Mesothelial cell of epicardium (in vitro differentiated cells): ENCODE data around the gene B3GAT1. TPM values are rescaled to one million over a fixed set of nuclear protein-coding genes. Genes with fewer than 3 reads are reported as not detected.

Source experiments
- DNase-seq, 2 experiments: peaks; one replicate each; pipeline ENCODE4 v3.0.0; 2021; ENCODE audit warnings: low spot score in 2 of 2; ENCODE audit not compliant: unreplicated experiment in 2 of 2
- H3K27ac Mint-ChIP-seq: 2 replicates; pipeline ENCODE4 v1.8.0; 2021; ENCODE audit warnings: mixed read lengths
- H3K27me3 Mint-ChIP-seq: 2 replicates; pipeline ENCODE4 v1.8.0; 2021; ENCODE audit warnings: low read depth, mixed read lengths
- H3K36me3 Mint-ChIP-seq: 2 replicates; pipeline ENCODE4 v1.8.0; 2021; ENCODE audit warnings: mixed read lengths
- H3K4me1 Mint-ChIP-seq: 2 replicates; pipeline ENCODE4 v1.8.0; 2021; ENCODE audit warnings: mixed read lengths
- H3K4me3 Mint-ChIP-seq: 2 replicates; pipeline ENCODE4 v1.8.0; 2021; ENCODE audit warnings: mild to moderate bottlenecking, moderate library complexity, mixed read lengths
- H3K9me3 Mint-ChIP-seq: 2 replicates; pipeline ENCODE4 v1.8.0; 2021; ENCODE audit warnings: mixed read lengths
- total RNA-seq: library from RNA; stranded (reverse); gene quantifications from 3 replicates; pipeline ENCODE4 v1.2.1, GENCODE V29; 2021
- TF ChIP-seq, protein P1 (sequence below): fragments of 200-600 bp; sonication (generic); IDR thresholded peaks from one replicate; pipeline ENCODE4 v1.5.0; 2021; ENCODE audit warnings: antibody characterized with exemption; ENCODE audit not compliant: unreplicated experiment

Gene B3GAT1
- total RNA-seq, 1 donor from 2014 or later, result 1.5 TPM

DNA sequence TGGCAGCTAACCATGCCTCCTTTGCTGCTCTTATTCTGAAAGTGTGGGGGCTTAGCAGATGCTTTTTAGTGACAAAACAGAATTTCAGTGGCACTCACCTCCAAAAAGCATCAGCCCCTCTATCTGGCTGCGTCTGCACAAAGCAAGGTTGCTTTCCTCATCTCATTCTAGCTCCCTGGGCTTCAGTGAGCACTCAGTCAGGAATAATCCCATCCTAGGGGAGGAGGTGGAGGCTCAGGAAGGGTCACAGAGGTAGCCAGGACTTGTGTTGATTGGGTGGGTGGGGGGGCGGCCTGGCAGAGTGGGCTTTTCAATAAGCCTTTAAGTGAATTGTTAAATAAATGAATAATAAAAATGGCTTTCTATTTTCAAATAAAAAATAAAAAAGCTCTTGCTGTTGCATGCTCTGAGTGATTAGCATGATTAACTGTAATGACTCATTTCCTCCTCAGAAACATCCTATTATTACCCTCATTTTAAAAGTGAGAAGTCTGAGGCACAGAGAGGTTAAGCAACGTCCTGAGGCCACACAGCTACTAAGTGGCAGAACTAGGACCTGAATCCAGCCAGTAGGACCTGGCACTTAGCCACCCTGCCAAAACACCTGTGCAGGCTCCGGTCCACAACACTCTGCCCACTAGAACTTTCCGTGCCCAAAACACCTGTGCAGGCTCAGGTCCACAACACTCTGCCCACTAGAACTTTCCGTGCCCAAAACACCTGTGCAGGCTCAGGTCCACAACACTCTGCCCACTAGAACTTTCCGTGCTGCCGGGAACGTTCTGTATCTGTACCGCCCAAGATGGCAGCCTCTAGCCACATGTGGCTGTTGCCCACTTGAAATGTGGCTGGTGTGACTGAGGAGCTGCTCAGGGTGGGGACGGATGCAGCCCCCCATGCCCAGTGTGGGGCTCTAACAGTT, 5.5 kb downstream of the B3GAT1 start:
- TF ChIP-seq, protein P1, sequence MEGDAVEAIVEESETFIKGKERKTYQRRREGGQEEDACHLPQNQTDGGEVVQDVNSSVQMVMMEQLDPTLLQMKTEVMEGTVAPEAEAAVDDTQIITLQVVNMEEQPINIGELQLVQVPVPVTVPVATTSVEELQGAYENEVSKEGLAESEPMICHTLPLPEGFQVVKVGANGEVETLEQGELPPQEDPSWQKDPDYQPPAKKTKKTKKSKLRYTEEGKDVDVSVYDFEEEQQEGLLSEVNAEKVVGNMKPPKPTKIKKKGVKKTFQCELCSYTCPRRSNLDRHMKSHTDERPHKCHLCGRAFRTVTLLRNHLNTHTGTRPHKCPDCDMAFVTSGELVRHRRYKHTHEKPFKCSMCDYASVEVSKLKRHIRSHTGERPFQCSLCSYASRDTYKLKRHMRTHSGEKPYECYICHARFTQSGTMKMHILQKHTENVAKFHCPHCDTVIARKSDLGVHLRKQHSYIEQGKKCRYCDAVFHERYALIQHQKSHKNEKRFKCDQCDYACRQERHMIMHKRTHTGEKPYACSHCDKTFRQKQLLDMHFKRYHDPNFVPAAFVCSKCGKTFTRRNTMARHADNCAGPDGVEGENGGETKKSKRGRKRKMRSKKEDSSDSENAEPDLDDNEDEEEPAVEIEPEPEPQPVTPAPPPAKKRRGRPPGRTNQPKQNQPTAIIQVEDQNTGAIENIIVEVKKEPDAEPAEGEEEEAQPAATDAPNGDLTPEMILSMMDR, result no peak
- no peak for DNase-seq
- Mint-ChIP-seq H3K27me3 (peaks cover 60% of the 10 kb centered on the region), H3K4me1 (no peaks in the 10 kb centered on the region), H3K4me3 (no peak overlapping the region), H3K27ac (no peak overlapping the region), H3K36me3 (no peaks in the 10 kb centered on the region), H3K9me3 (no peaks in the 10 kb centered on the region)

DNA sequence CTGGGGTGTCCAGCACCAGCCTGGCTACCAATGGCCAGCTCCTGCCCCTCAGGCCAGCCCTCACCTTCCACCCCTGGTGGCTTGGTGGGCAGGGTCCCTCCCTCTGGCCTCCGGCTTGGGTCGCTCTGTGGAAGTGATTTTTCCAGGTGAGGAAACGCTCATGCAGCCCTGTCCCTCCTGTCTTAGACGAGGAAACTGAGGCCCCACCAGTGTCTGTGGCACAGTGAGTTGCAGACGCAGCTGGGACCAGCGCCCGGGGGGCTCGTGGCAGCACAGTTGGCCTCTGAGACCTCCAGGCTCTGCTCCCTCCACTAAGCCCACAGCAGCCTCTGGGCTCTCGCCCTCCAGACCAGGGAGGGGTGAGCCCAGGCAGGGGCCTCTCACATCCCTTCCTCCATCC, 6.2 kb downstream of the B3GAT1 start:
- no peaks in the 10 kb centered on the region for H3K4me1 Mint-ChIP-seq
- H3K36me3 Mint-ChIP-seq, result no peaks in the 10 kb centered on the region
- DNase-seq, result no peak
- peaks cover 4% of the 10 kb centered on the region for H3K9me3 Mint-ChIP-seq
- peaks cover 59% of the 10 kb centered on the region for H3K27me3 Mint-ChIP-seq
- H3K27ac Mint-ChIP-seq, result no peak overlapping the region
- no peak overlapping the region for H3K4me3 Mint-ChIP-seq
- TF ChIP-seq, protein P1, result no peak

DNA sequence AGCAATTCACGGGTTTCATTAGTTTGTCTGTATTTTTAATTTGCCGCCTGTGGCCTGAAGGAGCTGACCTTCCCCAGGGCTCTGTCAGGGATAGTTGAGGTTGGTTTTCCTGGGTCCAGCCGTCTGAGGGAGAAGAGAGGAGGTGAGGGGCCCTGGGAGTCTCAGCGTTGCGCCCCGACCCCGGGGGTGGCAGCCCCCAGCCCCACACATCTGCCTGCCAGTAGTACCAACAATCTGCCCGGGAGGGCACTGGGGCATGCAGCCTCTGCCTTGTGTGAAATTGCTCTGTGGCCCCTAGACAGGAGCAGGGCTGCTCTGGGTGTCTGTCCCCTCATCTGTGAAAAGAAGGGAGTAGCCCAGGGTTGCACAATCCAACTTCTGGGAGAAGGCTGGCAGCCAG, 6.6 kb downstream of the B3GAT1 start:
- DNase-seq, result no peak
- no peaks in the 10 kb centered on the region for H3K4me1 Mint-ChIP-seq
- H3K27me3 Mint-ChIP-seq, result peaks cover 59% of the 10 kb centered on the region
- H3K36me3 Mint-ChIP-seq, result no peaks in the 10 kb centered on the region
- TF ChIP-seq, protein P1, result no peak
- H3K4me3 Mint-ChIP-seq, result no peak overlapping the region
- no peak overlapping the region for H3K27ac Mint-ChIP-seq
- H3K9me3 Mint-ChIP-seq, result peaks cover 8% of the 10 kb centered on the region

- Mint-ChIP-seq H3K27me3 (peaks cover 57% of the 10 kb centered on the region), H3K27ac (no peak overlapping the region), H3K9me3 (peaks cover 10% of the 10 kb centered on the region), H3K4me3 (no peak overlapping the region), H3K36me3 (no peaks in the 10 kb centered on the region), H3K4me1 (no peaks in the 10 kb centered on the region)
- no peak for DNase-seq
- TF ChIP-seq, protein P1, result no peak
Observed at GRCh38 chr11:134404575-134405341, 7.3 kb downstream of the B3GAT1 start.

DNA sequence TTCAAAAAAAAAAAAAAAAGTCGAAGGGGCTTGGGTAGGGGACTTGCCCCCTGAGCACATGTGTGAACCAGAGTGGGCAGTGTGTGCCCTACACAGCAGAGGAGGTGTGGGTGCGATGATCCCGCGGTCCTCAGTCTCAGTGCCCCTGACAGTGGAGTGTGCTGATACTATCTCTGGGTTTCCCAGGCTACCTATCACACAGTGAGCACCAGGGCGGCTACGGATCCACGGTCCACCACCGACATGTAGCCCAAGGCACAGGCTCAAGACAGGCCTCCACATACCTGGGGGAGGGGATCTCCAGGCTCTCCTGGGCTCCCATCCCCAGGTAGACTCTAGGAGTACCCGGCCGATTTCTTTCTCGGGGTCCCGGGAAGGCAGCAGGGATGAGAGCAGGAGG, 9.1 kb downstream of the B3GAT1 start:
- TF ChIP-seq, protein P1, result no peak
- Mint-ChIP-seq H3K27me3 (peaks cover 54% of the 10 kb centered on the region), H3K4me1 (no peaks in the 10 kb centered on the region), H3K9me3 (peaks cover 10% of the 10 kb centered on the region), H3K4me3 (no peak overlapping the region), H3K27ac (no peak overlapping the region), H3K36me3 (no peaks in the 10 kb centered on the region)
- no peak for DNase-seq
